ENCODE data around the gene HRH1.
A peak's percentile ranks its signal among the peaks of the same experiment; 100 is the strongest.
"Not testable (repeated sequence)": the region's sequence is repeated elsewhere in the genome, so short reads cannot be mapped to it uniquely, and the experiment has no call there.

Gene HRH1

GRCh38 chr3:11154036-11154952 is at the start of gene HRH1:
HRH1 (plus strand) TSS chr3:11154493; CDS start chr3:11259038, 104,545 bp downstream.
- DNase-seq, result no peak

GRCh38 chr3:11113316-11113715 is 41.0 kb upstream of the HRH1 start:
- not testable (repeated sequence) for DNase-seq

GRCh38 chr3:11115548-11115947 is 38.7 kb upstream of the HRH1 start:
- no peak for DNase-seq

GRCh38 chr3:11116336-11117059 is 37.8 kb upstream of the HRH1 start:
- DNase-seq, result no peak

GRCh38 chr3:11117591-11117990 is 36.7 kb upstream of the HRH1 start:
- no peak for DNase-seq

GRCh38 chr3:11118181-11118682 is 36.1 kb upstream of the HRH1 start:
- DNase-seq, result no peak

GRCh38 chr3:11120091-11120805 is 34.0 kb upstream of the HRH1 start:
- DNase-seq, result peak; percentile 25

- DNase-seq, result no peak
Observed at GRCh38 chr3:11126653-11127052, 27.6 kb upstream of the HRH1 start.

- no peak for DNase-seq
Observed at GRCh38 chr3:11128682-11129632, 25.3 kb upstream of the HRH1 start.

- DNase-seq, result no peak
Observed at GRCh38 chr3:11130385-11130784, 23.9 kb upstream of the HRH1 start.

GRCh38 chr3:11131371-11131770 is 22.9 kb upstream of the HRH1 start:
- no peak for DNase-seq

GRCh38 chr3:11131886-11132285 is 22.4 kb upstream of the HRH1 start:
- not testable (repeated sequence) for DNase-seq

- DNase-seq, result no peak
Observed at GRCh38 chr3:11132861-11133260, 21.4 kb upstream of the HRH1 start.

GRCh38 chr3:11134794-11135193 is 19.5 kb upstream of the HRH1 start:
- DNase-seq, result peak; percentile 12

- DNase-seq, result no peak
Observed at GRCh38 chr3:11136116-11136515, 18.2 kb upstream of the HRH1 start.

- no peak for DNase-seq
Observed at GRCh38 chr3:11136830-11137626, 17.3 kb upstream of the HRH1 start.

- DNase-seq, result no peak
Observed at GRCh38 chr3:11137627-11137959, 16.7 kb upstream of the HRH1 start.

- peak; percentile 23 for DNase-seq
Observed at GRCh38 chr3:11138371-11138770, 15.9 kb upstream of the HRH1 start.

GRCh38 chr3:11140030-11140712 is 14.1 kb upstream of the HRH1 start:
- DNase-seq, result peak; percentile 95

- DNase-seq, result no peak
Observed at GRCh38 chr3:11140713-11141104, 13.6 kb upstream of the HRH1 start.

GRCh38 chr3:11143476-11143875 is 10.8 kb upstream of the HRH1 start:
- no peak for DNase-seq

Measured in MV-4-11 (cell line).